ENCODE results near the gene ATF4.
"Not testable (repeated sequence)": the region's sequence is repeated elsewhere in the genome, so short reads cannot be mapped to it uniquely, and the experiment has no call there.

The ATF4 gene

GRCh38 chr22:39496131-39496838 lies 24.1 kb upstream of the ATF4 start:
- H3K27me3 Mint-ChIP-seq = no peaks in the 10 kb centered on the region
- peaks cover 7% of the 10 kb centered on the region for H3K4me1 Mint-ChIP-seq (ENCODE audit: low read depth)
- no peaks in the 10 kb centered on the region for H3K36me3 Mint-ChIP-seq (ENCODE audit: low read depth)
- no peak overlapping the region for H3K27ac Mint-ChIP-seq
- peak; percentile 73 for DNase-seq
- no peaks in the 10 kb centered on the region for H3K9me3 Mint-ChIP-seq
- no peak overlapping the region for H3K4me3 Mint-ChIP-seq

- DNase-seq = no peak
- H3K4me3 Mint-ChIP-seq = no peak overlapping the region
- H3K36me3 Mint-ChIP-seq (ENCODE audit: low read depth) = peaks cover 3% of the 10 kb centered on the region
- H3K27ac Mint-ChIP-seq = no peak overlapping the region
- H3K9me3 Mint-ChIP-seq = no peaks in the 10 kb centered on the region
- H3K4me1 Mint-ChIP-seq (ENCODE audit: low read depth) = peaks cover 11% of the 10 kb centered on the region
- no peaks in the 10 kb centered on the region for H3K27me3 Mint-ChIP-seq
Measured at GRCh38 chr22:39497429-39497828, 22.9 kb upstream of the ATF4 start.

- Mint-ChIP-seq H3K27ac (no peak overlapping the region), H3K36me3 (ENCODE audit: low read depth) (peaks cover 11% of the 10 kb centered on the region), H3K4me1 (ENCODE audit: low read depth) (peaks cover 13% of the 10 kb centered on the region), H3K27me3 (no peaks in the 10 kb centered on the region), H3K9me3 (no peaks in the 10 kb centered on the region), H3K4me3 (no peak overlapping the region)
- no peak for DNase-seq
Measured at GRCh38 chr22:39498368-39498767, 22.0 kb upstream of the ATF4 start.

GRCh38 chr22:39498802-39499201 lies 21.6 kb upstream of the ATF4 start:
- Mint-ChIP-seq H3K27ac (no peak overlapping the region), H3K9me3 (no peaks in the 10 kb centered on the region), H3K4me1 (ENCODE audit: low read depth) (peaks cover 15% of the 10 kb centered on the region), H3K36me3 (ENCODE audit: low read depth) (peaks cover 16% of the 10 kb centered on the region), H3K27me3 (no peaks in the 10 kb centered on the region), H3K4me3 (no peak overlapping the region)
- no peak for DNase-seq

DNA sequence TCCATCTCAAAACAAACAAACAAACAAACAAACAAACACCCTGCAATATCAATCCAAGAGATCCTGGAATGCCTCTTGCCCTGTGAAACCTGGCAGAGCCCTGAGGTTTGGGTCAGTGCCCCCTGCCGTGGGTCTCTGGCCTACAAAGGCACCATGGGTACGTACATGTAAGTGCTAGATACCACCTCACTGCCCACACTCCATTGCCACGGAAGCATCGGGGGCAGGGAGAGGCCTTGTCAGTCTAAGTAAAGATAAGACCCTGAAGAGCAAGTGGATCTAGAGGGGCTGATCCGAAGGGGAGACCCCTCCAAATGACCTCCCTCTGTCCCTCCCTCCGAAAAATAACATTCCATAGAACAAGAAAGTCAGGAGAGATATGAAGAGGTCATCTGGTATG lies 20.3 kb upstream of the ATF4 start:
- Mint-ChIP-seq H3K27me3 (no peaks in the 10 kb centered on the region), H3K27ac (no peak overlapping the region), H3K4me1 (ENCODE audit: low read depth) (peaks cover 25% of the 10 kb centered on the region), H3K36me3 (ENCODE audit: low read depth) (peaks cover 26% of the 10 kb centered on the region), H3K9me3 (no peaks in the 10 kb centered on the region), H3K4me3 (no peak overlapping the region)
- DNase-seq = no peak

DNA sequence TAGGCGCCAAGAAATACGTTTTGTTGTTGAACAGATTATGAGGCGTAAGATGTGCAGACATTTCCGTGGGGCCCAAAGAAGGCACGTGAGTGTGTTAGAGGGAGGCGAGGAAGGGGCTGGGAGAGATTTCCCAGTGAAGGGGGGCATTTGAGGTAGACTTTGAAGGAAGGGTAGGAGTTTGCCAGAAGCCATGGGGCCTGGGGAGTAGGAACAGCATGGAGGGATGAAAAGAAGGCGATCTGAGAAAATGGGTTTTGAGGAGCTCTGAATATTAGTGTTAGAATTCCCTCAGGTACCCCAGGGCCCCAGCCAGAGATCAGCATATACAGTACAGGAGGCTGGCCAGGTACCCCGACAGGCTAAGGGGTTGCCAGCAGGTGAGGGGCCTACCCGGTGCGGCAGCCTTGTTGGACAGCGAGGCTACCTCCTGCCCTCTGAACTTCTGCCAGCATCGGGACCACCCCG lies 18.7 kb upstream of the ATF4 start:
- peaks cover 41% of the 10 kb centered on the region for H3K36me3 Mint-ChIP-seq (ENCODE audit: low read depth)
- no peaks in the 10 kb centered on the region for H3K27me3 Mint-ChIP-seq
- H3K9me3 Mint-ChIP-seq = no peaks in the 10 kb centered on the region
- peak overlapping the region; percentile 85 for H3K4me3 Mint-ChIP-seq
- peak overlapping the region; percentile 98 for H3K27ac Mint-ChIP-seq
- peaks cover 36% of the 10 kb centered on the region for H3K4me1 Mint-ChIP-seq (ENCODE audit: low read depth)
- no peak for DNase-seq

- H3K4me1 Mint-ChIP-seq (ENCODE audit: low read depth) = peaks cover 40% of the 10 kb centered on the region
- no peaks in the 10 kb centered on the region for H3K9me3 Mint-ChIP-seq
- DNase-seq = peak; percentile 94
- peaks cover 47% of the 10 kb centered on the region for H3K36me3 Mint-ChIP-seq (ENCODE audit: low read depth)
- peak within 1 kb of the TSS; percentile 98 for H3K27ac Mint-ChIP-seq
- peak within 1 kb of the TSS; percentile 85 for H3K4me3 Mint-ChIP-seq
- no peaks in the 10 kb centered on the region for H3K27me3 Mint-ChIP-seq
Measured at GRCh38 chr22:39502109-39502788, 18.1 kb upstream of the ATF4 start, which contains the start of gene MIEF1. Gene MIEF1, plus strand, starts transcription at chr22:39502290. Its CDS starts 9,005 bp downstream, at chr22:39511295.

DNA sequence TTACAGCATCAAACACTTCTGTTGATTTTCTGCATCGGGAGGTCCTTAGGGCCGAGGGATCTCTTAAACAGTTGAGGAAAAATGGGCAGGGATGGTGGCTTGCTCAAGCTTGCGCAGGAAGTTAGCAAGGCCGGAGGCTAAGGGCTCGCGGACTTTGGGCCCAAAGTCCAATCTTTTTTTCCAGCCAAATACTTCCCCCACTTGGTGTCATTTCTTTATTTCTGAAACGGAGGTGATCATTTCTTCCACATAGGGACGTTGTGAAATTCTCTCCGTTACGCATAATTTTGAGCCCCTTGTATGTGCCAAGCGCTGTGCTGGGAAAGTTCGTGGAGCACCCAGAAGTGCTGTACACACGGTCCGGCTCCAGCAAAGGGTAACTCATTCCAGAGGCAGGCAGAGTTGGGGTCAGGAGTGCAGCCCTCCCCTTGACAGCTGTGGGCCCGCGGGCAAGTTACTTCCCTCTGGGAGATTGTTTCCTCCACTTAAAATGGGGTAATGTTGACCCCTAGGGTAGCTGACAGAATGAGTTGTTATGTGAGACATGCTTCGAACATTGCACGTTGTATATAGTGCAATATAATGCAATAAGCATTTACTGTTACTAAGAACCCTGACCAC lies 17.5 kb upstream of the ATF4 start:
- Mint-ChIP-seq H3K27ac (peak overlapping the region; percentile 98), H3K4me1 (ENCODE audit: low read depth) (peaks cover 39% of the 10 kb centered on the region), H3K4me3 (peak overlapping the region; percentile 85), H3K27me3 (no peaks in the 10 kb centered on the region), H3K9me3 (no peaks in the 10 kb centered on the region), H3K36me3 (ENCODE audit: low read depth) (peaks cover 51% of the 10 kb centered on the region)
- no peak for DNase-seq

DNA sequence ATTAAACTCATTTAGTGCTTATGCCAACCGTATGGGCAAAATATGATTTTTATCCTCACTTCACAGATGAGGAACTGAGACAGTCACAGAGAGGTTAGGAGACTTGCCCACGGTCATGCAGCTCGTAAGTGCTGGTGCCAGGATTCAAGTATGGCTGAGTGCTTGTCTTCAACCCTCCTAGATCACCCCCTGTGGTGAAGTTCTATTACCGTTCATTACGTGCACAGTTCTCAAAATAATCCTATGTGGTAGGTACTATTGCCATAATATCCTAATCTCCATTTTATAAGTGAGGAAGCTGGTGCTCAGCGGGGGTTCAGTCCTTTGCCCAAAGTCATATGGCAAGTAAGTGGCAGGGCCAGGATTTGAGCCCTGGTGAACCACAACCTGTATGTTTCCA lies 16.7 kb upstream of the ATF4 start:
- Mint-ChIP-seq H3K9me3 (no peaks in the 10 kb centered on the region), H3K27me3 (no peaks in the 10 kb centered on the region), H3K4me3 (peak overlapping the region; percentile 85), H3K4me1 (ENCODE audit: low read depth) (peaks cover 44% of the 10 kb centered on the region), H3K27ac (peak overlapping the region; percentile 98), H3K36me3 (ENCODE audit: low read depth) (peaks cover 59% of the 10 kb centered on the region)
- DNase-seq = no peak

DNA sequence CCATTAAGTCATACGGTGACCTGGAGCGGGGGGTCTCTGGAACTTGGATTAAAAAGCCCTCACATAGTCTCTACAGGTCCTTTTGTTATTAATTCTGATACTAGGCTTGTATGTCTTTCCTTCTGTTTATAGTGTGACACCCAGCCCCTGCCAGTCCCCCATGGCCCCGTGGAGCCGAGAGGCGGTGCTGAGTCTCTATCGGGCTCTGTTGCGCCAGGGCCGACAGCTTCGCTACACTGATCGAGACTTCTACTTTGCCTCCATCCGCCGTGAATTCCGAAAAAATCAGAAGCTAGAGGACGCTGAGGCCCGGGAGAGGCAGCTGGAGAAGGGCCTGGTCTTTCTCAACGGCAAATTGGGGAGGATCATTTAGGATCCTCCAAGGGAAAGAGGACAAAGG lies 16.3 kb upstream of the ATF4 start:
- peak overlapping the region; percentile 85 for H3K4me3 Mint-ChIP-seq
- H3K27me3 Mint-ChIP-seq = no peaks in the 10 kb centered on the region
- H3K9me3 Mint-ChIP-seq = no peaks in the 10 kb centered on the region
- H3K36me3 Mint-ChIP-seq (ENCODE audit: low read depth) = peaks cover 62% of the 10 kb centered on the region
- no peak for DNase-seq
- H3K27ac Mint-ChIP-seq = peak overlapping the region; percentile 98
- H3K4me1 Mint-ChIP-seq (ENCODE audit: low read depth) = peaks cover 45% of the 10 kb centered on the region

- H3K27me3 Mint-ChIP-seq, DNase-seq, H3K4me3 Mint-ChIP-seq, H3K9me3 Mint-ChIP-seq: not testable (repeated sequence)
- Mint-ChIP-seq H3K36me3 (ENCODE audit: low read depth) (peaks cover 91% of the 10 kb centered on the region), H3K27ac (peak overlapping the region; percentile 54), H3K4me1 (ENCODE audit: low read depth) (peaks cover 49% of the 10 kb centered on the region)
Measured at GRCh38 chr22:39507021-39507420, 13.3 kb upstream of the ATF4 start.

- peaks cover 93% of the 10 kb centered on the region for H3K36me3 Mint-ChIP-seq (ENCODE audit: low read depth)
- H3K4me3 Mint-ChIP-seq = no peak overlapping the region
- H3K9me3 Mint-ChIP-seq = no peaks in the 10 kb centered on the region
- no peaks in the 10 kb centered on the region for H3K27me3 Mint-ChIP-seq
- peak overlapping the region; percentile 83 for H3K27ac Mint-ChIP-seq
- peaks cover 48% of the 10 kb centered on the region for H3K4me1 Mint-ChIP-seq (ENCODE audit: low read depth)
- no peak for DNase-seq
Measured at GRCh38 chr22:39508393-39508792, 12.0 kb upstream of the ATF4 start.

GRCh38 chr22:39510529-39511149 lies 9.7 kb upstream of the ATF4 start:
- peaks cover 49% of the 10 kb centered on the region for H3K4me1 Mint-ChIP-seq (ENCODE audit: low read depth)
- no peak for DNase-seq
- H3K27ac Mint-ChIP-seq = peak overlapping the region; percentile 22
- H3K36me3 Mint-ChIP-seq (ENCODE audit: low read depth) = peaks cover 97% of the 10 kb centered on the region
- no peaks in the 10 kb centered on the region for H3K27me3 Mint-ChIP-seq
- H3K9me3 Mint-ChIP-seq = no peaks in the 10 kb centered on the region
- no peak overlapping the region for H3K4me3 Mint-ChIP-seq

DNA sequence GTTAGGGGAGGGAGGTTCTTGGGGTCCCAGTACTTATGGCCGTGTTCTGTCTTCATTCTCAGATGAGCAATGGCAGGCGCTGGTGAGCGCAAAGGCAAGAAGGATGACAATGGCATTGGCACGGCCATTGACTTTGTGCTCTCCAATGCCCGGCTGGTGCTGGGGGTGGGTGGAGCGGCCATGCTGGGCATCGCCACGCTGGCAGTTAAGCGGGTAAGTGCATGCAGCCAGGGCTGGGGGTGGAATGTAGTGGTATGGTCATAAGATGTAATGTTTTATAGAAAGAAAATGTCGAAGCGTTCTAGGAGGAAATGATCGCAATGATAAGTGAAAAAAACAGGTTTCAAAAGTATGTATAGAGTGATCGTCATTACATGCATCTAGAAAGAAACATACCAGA lies 9.1 kb upstream of the ATF4 start:
- Mint-ChIP-seq H3K27ac (peak overlapping the region; percentile 22), H3K9me3 (no peaks in the 10 kb centered on the region), H3K4me3 (no peak overlapping the region), H3K27me3 (no peaks in the 10 kb centered on the region), H3K36me3 (ENCODE audit: low read depth) (peaks cover 97% of the 10 kb centered on the region), H3K4me1 (ENCODE audit: low read depth) (peaks cover 49% of the 10 kb centered on the region)
- DNase-seq = no peak

Data from activated T-cell treated with anti-CD3 and anti-CD28 coated beads, Interleukin-2, amount 50 U/mL, for 24 hours (primary cell).